Mesenchymal stem cell (in vitro differentiated cells and primary cell): ENCODE data around the gene SYT7. TPM values are rescaled to one million over a fixed set of nuclear protein-coding genes. Genes with fewer than 3 reads are reported as not detected.

Source experiments
- DNase-seq: peaks from one replicate; pipeline ENCODE4 v3.0.0-alpha.2; 2013
- H2AFZ ChIP-seq: one replicate; pipeline ENCODE4 v1.6.1; 2013; ENCODE audit warnings: low read depth, mild to moderate bottlenecking, control low read depth, inconsistent platforms, low read length, moderate library complexity
- H2AK5ac ChIP-seq: 2 replicates; pipeline ENCODE4 v1.6.1; 2013; ENCODE audit warnings: low read length, moderate library complexity, mild to moderate bottlenecking, inconsistent platforms; ENCODE audit not compliant: severe bottlenecking
- H2BK120ac ChIP-seq: one replicate; pipeline ENCODE4 v1.6.1; 2013; ENCODE audit warnings: low read depth, mild to moderate bottlenecking, inconsistent platforms, low read length, moderate library complexity
- H2BK12ac ChIP-seq, 2 experiments: one replicate each; pipeline ENCODE4 v1.6.1; 2013; ENCODE audit warnings: inconsistent platforms in 2 of 2, low read length in 2 of 2, mild to moderate bottlenecking in 2 of 2, moderate library complexity in 2 of 2, control low read depth in 1 of 2
- H2BK15ac ChIP-seq: one replicate; pipeline ENCODE4 v1.6.1; 2013; ENCODE audit warnings: mild to moderate bottlenecking, low read depth, inconsistent platforms; ENCODE audit not compliant: poor library complexity, severe bottlenecking
- H2BK5ac ChIP-seq: 2 replicates; pipeline ENCODE4 v1.6.1; 2013; ENCODE audit warnings: low read depth, mild to moderate bottlenecking, low read length, control low read depth, inconsistent platforms; ENCODE audit not compliant: poor library complexity, severe bottlenecking
- H3K14ac ChIP-seq, 2 experiments: one replicate each; pipeline ENCODE4 v1.6.1; 2013; ENCODE audit warnings: inconsistent platforms in 2 of 2, low read length in 2 of 2, control low read depth in 1 of 2, mild to moderate bottlenecking in 1 of 2, moderate library complexity in 1 of 2
- H3K18ac ChIP-seq, 2 experiments: one replicate each; pipeline ENCODE4 v1.6.1; 2013; ENCODE audit warnings: inconsistent platforms in 2 of 2, low read length in 2 of 2, control low read depth in 1 of 2, low read depth in 1 of 2, mild to moderate bottlenecking in 1 of 2
- H3K23ac ChIP-seq, 2 experiments: one replicate each; pipeline ENCODE4 v1.6.1; 2013; ENCODE audit warnings: inconsistent platforms in 2 of 2, low read length in 2 of 2, mild to moderate bottlenecking in 2 of 2, moderate library complexity in 2 of 2, control low read depth in 1 of 2
- H3K27ac ChIP-seq: 2 replicates; pipeline ENCODE4 v1.5.1; 2013; ENCODE audit warnings: mild to moderate bottlenecking, moderate library complexity, low read length, control low read depth, inconsistent platforms; ENCODE audit not compliant: poor library complexity, severe bottlenecking
- H3K27me3 ChIP-seq, 2 experiments: 2 replicates each; pipeline versions ENCODE4 v1.6.1 to v1.7.0; 2013; ENCODE audit warnings: low read length in 2 of 2, mild to moderate bottlenecking in 2 of 2, moderate library complexity in 2 of 2, control low read depth in 1 of 2, inconsistent platforms in 1 of 2; ENCODE audit not compliant: control insufficient read depth in 1 of 2, insufficient read depth in 1 of 2
- H3K36me3 ChIP-seq, 2 experiments: 2 replicates each; pipeline versions ENCODE4 v1.6.1 to v1.7.0; 2013; ENCODE audit warnings: low read length in 2 of 2, control low read depth in 1 of 2, inconsistent platforms in 1 of 2, low read depth in 1 of 2, mild to moderate bottlenecking in 1 of 2; ENCODE audit not compliant: insufficient read depth in 2 of 2, control insufficient read depth in 1 of 2
- H3K4ac ChIP-seq, 2 experiments: one replicate each; pipeline ENCODE4 v1.6.1; 2013; ENCODE audit warnings: inconsistent platforms in 2 of 2, low read length in 2 of 2, mild to moderate bottlenecking in 2 of 2, moderate library complexity in 2 of 2, control low read depth in 1 of 2, low read depth in 1 of 2
- H3K4me1 ChIP-seq: 2 replicates; pipeline ENCODE4 v1.6.1; 2013; ENCODE audit warnings: low read depth, low read length, control low read depth; ENCODE audit not compliant: control insufficient read depth, insufficient read depth
- H3K4me2 ChIP-seq: 2 replicates; pipeline ENCODE4 v1.6.1; 2013; ENCODE audit warnings: low read length, mild to moderate bottlenecking, inconsistent platforms; ENCODE audit not compliant: poor library complexity, severe bottlenecking
- H3K4me3 ChIP-seq, 2 experiments: 2 replicates each; pipeline versions ENCODE4 v1.5.1 to v1.7.0; 2013; ENCODE audit warnings: low read length in 2 of 2, mild to moderate bottlenecking in 2 of 2, control low read depth in 1 of 2, low read depth in 1 of 2; ENCODE audit not compliant: insufficient read depth in 1 of 2
- H3K79me1 ChIP-seq: replicated peaks from 2 replicates; pipeline ENCODE4 v1.6.1; 2013; ENCODE audit warnings: mild to moderate bottlenecking, control low read depth, low read length, inconsistent platforms; ENCODE audit not compliant: poor library complexity, severe bottlenecking
- H3K9ac ChIP-seq: 2 replicates; pipeline ENCODE4 v1.7.0; 2013; ENCODE audit warnings: mild to moderate bottlenecking, low read length, moderate library complexity
- H3K9me3 ChIP-seq: 2 replicates; pipeline ENCODE4 v1.7.0; 2013; ENCODE audit warnings: mild to moderate bottlenecking, low read length; ENCODE audit not compliant: control insufficient read depth
- H4K8ac ChIP-seq: one replicate; pipeline ENCODE4 v1.6.1; 2013; ENCODE audit warnings: inconsistent platforms, mild to moderate bottlenecking, low read length, moderate library complexity
- H4K91ac ChIP-seq: one replicate; pipeline ENCODE4 v1.6.1; 2013; ENCODE audit warnings: mild to moderate bottlenecking, low read length, inconsistent platforms
- WGBS: methylation state at CpG from one replicate; pipeline ENCODE4 v1.1.7; 2013; ENCODE audit warnings: mixed read lengths; 5-methylcytosine and 5-hydroxymethylcytosine counted together
- polyA plus RNA-seq, 2 experiments: library from polyadenylated mRNA; stranded (reverse); fragments of 200-250 nt; gene quantifications; one replicate each; pipeline ENCODE4 v1.2.3, GENCODE V29; 2013

The SYT7 gene, protein sequence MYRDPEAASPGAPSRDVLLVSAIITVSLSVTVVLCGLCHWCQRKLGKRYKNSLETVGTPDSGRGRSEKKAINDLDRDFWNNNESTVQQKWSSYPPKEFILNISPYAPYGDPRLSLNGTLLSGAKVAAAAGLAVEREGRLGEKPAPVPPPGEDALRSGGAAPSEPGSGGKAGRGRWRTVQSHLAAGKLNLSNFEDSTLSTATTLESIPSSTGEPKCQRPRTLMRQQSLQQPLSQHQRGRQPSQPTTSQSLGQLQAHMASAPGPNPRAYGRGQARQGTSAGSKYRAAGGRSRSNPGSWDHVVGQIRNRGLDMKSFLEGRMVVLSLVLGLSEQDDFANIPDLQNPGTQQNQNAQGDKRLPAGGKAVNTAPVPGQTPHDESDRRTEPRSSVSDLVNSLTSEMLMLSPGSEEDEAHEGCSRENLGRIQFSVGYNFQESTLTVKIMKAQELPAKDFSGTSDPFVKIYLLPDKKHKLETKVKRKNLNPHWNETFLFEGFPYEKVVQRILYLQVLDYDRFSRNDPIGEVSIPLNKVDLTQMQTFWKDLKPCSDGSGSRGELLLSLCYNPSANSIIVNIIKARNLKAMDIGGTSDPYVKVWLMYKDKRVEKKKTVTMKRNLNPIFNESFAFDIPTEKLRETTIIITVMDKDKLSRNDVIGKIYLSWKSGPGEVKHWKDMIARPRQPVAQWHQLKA
- 0.06 TPM for polyA plus RNA-seq (2013, experiment 1 of 2)
- under 0.01 TPM for polyA plus RNA-seq (2013, experiment 2 of 2)

GRCh38 chr11:61581030-61581928 lies at the start of gene SYT7:
Gene SYT7 (minus strand): TSS chr11:61581076. CDS start chr11:61580820, 256 bp downstream.
- Histone ChIP-seq H3K23ac (no peak within 1 kb of the TSS), H3K79me1 (no peaks in the 10 kb centered on the region), H3K4me3 (peak within 1 kb of the TSS; percentile 51 to 71), H3K4me2 (peak within 1 kb of the TSS; percentile 94), H3K9me3 (no peaks in the 10 kb centered on the region), H3K27me3 (peaks cover 35 to 75% of the 10 kb centered on the region in 2 experiments), H3K36me3 (no peaks in the 10 kb centered on the region), H2BK5ac (no peak within 1 kb of the TSS), H3K18ac (peak within 1 kb of the TSS in 1 of 2 experiments; percentile 70), H4K91ac (no peak within 1 kb of the TSS), H2BK120ac (no peak within 1 kb of the TSS), H3K4me1 (peaks cover 11% of the 10 kb centered on the region), H2BK12ac (peak within 1 kb of the TSS in 1 of 2 experiments; percentile 74), H3K14ac (no peak within 1 kb of the TSS), H2AK5ac (no peak within 1 kb of the TSS), H4K8ac (no peak within 1 kb of the TSS), H2BK15ac (no peak within 1 kb of the TSS), H3K9ac (peak within 1 kb of the TSS; percentile 61), H3K4ac (no peak within 1 kb of the TSS), H2AFZ (peak within 1 kb of the TSS; percentile 83), H3K27ac (no peak within 1 kb of the TSS)
- 2% methylated on average over 55 of the region's 96 CpGs for WGBS
- peak; percentile 97 for DNase-seq

DNA sequence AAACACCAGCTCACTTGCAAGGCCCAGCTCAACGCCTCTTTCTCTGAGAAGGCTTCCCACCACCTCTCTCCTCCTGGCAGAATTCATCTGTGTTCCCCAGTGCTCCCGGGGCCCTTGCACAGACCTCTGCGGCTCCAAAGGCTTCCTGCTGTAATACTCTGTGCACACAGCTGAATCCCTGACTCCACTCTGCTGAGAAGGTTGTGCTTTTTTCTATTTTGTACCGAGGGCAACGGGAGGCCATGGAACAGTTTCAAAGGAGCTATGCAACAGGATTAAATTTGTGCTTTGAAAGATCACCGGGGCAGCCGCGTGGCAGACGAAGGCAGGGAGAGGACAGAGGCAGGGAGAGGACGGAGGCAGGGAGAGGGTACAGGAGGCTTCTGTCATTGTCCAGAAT lies 49.2 kb upstream of the SYT7 start:
- no peak overlapping the region for H4K8ac ChIP-seq
- H3K27ac ChIP-seq: no peak overlapping the region
- H3K9ac ChIP-seq: no peak overlapping the region
- DNase-seq: no peak
- no peak overlapping the region for H2AFZ ChIP-seq
- no peaks in the 10 kb centered on the region for H3K79me1 ChIP-seq
- H3K4me1 ChIP-seq: peaks cover 13% of the 10 kb centered on the region
- H3K18ac ChIP-seq: no peak overlapping the region
- WGBS: 72% methylated on average over 10 of the region's 10 CpGs
- H2BK12ac ChIP-seq: no peak overlapping the region
- H2BK5ac ChIP-seq: no peak overlapping the region
- H3K4ac ChIP-seq: no peak overlapping the region
- no peak overlapping the region for H3K4me2 ChIP-seq
- H3K14ac ChIP-seq: no peak overlapping the region
- H2BK120ac ChIP-seq: no peak overlapping the region
- peaks cover 2 to 3% of the 10 kb centered on the region in 2 experiments for H3K36me3 ChIP-seq
- H3K23ac ChIP-seq: no peak overlapping the region
- no peak overlapping the region for H2BK15ac ChIP-seq
- H3K9me3 ChIP-seq: no peaks in the 10 kb centered on the region
- no peak overlapping the region for H4K91ac ChIP-seq
- H3K27me3 ChIP-seq: peaks cover 4 to 39% of the 10 kb centered on the region in 2 experiments
- no peak overlapping the region for H3K4me3 ChIP-seq
- H2AK5ac ChIP-seq: no peak overlapping the region

- Histone ChIP-seq H3K9me3 (no peaks in the 10 kb centered on the region), H2BK15ac (no peak overlapping the region), H3K18ac (no peak overlapping the region), H4K91ac (no peak overlapping the region), H2BK12ac (no peak overlapping the region), H4K8ac (no peak overlapping the region), H2AK5ac (no peak overlapping the region), H3K9ac (no peak overlapping the region), H3K4ac (no peak overlapping the region), H3K23ac (peak overlapping the region in 1 of 2 experiments; percentile 27), H3K4me1 (peaks cover 13% of the 10 kb centered on the region), H3K27me3 (peaks cover 4 to 36% of the 10 kb centered on the region in 2 experiments), H2AFZ (no peak overlapping the region), H3K27ac (no peak overlapping the region), H3K4me3 (no peak overlapping the region), H3K79me1 (no peaks in the 10 kb centered on the region), H2BK5ac (no peak overlapping the region), H3K36me3 (peaks cover 2 to 3% of the 10 kb centered on the region in 2 experiments), H2BK120ac (no peak overlapping the region), H3K4me2 (no peak overlapping the region), H3K14ac (no peak overlapping the region)
- 82% methylated on average over 18 of the region's 18 CpGs for WGBS
- DNase-seq: no peak
Measured at GRCh38 chr11:61629082-61629833, 48.4 kb upstream of the SYT7 start.
